HCT116 (cell line): ENCODE results near the gene SLX9. TPM values are rescaled to one million over a fixed set of nuclear protein-coding genes. Genes with fewer than 3 reads are reported as not detected.

ENCODE experiments used
- ATAC-seq: fragments of 200-7000 bp; cut with Tn5 transposase; 2 replicates; pipeline ENCODE4 v1.9.1; 2020; ENCODE audit warnings: mild to moderate bottlenecking, moderate library complexity
- BruUV-seq: library from RNA; stranded (reverse); fragments of 400-500 nt; replicated peaks from 2 replicates; lab custom pipeline; 2021; lab: Mats Ljungman, UMichigan
- CTCF ChIA-PET: fragments of 300-600 bp; sonication (Branson Sonifier 250); formaldehyde crosslinking; loops from one replicate; lab custom pipeline; 2021; ENCODE audit warnings: antibody characterized with exemption; lab: Charles Lee
- POLR2A ChIA-PET: fragments of 300-600, 350-600 bp; sonication (Branson Sonifier 250); formaldehyde crosslinking; loops from one replicate; lab custom pipeline; 2021; ENCODE audit warnings: antibody characterized with exemption; lab: Charles Lee
- RAD21 ChIA-PET, 2 experiments: fragments of 300-600 bp; sonication (Branson Sonifier 250); formaldehyde crosslinking; loops; one replicate each; lab custom pipeline; 2023; ENCODE audit warnings: low total read pairs in 2 of 2; ENCODE audit not compliant: uncharacterized antibody in 2 of 2, unreplicated experiment in 2 of 2, low non-redundant PET in 1 of 2; lab: Charles Lee
- DNase-seq: peaks from one replicate; pipeline ENCODE4 v3.0.0-alpha.2; 2010; ENCODE audit warnings: low read depth, low spot score
- H2AFZ ChIP-seq: fragments of 200-600 bp; shearing (Covaris generic), sonication (generic); 2 replicates; pipeline ENCODE4 v1.6.1; 2017; ENCODE audit warnings: low read depth, mixed run types, mixed read lengths, antibody characterized with exemption, low read length; ENCODE audit not compliant: poor library complexity, severe bottlenecking
- H3K27ac ChIP-seq: 2 replicates; pipeline ENCODE4 v1.5.1; 2012; ENCODE audit warnings: low read depth, low read length
- H3K27me3 ChIP-seq: fragments of 200-600 bp; sonication (generic); 2 replicates; pipeline ENCODE4 v1.6.1; 2016; ENCODE audit warnings: mixed run types, low read length, mixed read lengths; ENCODE audit not compliant: insufficient read depth
- H3K36me3 ChIP-seq, 2 experiments: fragments of 200-500 bp in 1 of 2; fragments of 200-600 bp in 1 of 2; sonication (Bioruptor generic) in 1 of 2; sonication (generic) in 1 of 2; 2 replicates each; pipeline versions ENCODE4 v1.5.1 to v1.6.1; 2014 to 2016; ENCODE audit warnings: low read length in 2 of 2, inconsistent platforms in 1 of 2, mixed read lengths in 1 of 2, mixed run types in 1 of 2; ENCODE audit not compliant: insufficient read depth in 2 of 2, control insufficient read depth in 1 of 2
- H3K4me1 ChIP-seq, 2 experiments: fragments of 200-600 bp in 1 of 2; sonication (generic) in 1 of 2; 2 replicates each; pipeline versions ENCODE4 v1.5.1 to v1.6.1; 2012 to 2017; ENCODE audit warnings: low read length in 2 of 2, inconsistent platforms in 1 of 2, mild to moderate bottlenecking in 1 of 2, mixed read lengths in 1 of 2, mixed run types in 1 of 2, moderate library complexity in 1 of 2; ENCODE audit not compliant: insufficient read depth in 2 of 2, control insufficient read depth in 1 of 2
- H3K4me2 ChIP-seq: fragments of 200-600 bp; sonication (generic); 2 replicates; pipeline ENCODE4 v1.6.1; 2017; ENCODE audit warnings: mixed run types, low read length, mixed read lengths
- H3K4me3 ChIP-seq, 2 experiments: fragments of 200-600 bp in 1 of 2; sonication (generic) in 1 of 2; replicated peaks in 1 of 2; 2 replicates each; pipeline ENCODE4 v1.5.1; 2011 to 2016; ENCODE audit warnings: low read length in 2 of 2, control low read depth in 1 of 2, low read depth in 1 of 2, mild to moderate bottlenecking in 1 of 2, mixed read lengths in 1 of 2, mixed run types in 1 of 2
- H3K79me2 ChIP-seq: fragments of 200-600 bp; sonication (generic); 2 replicates; pipeline ENCODE4 v1.6.1; 2017; ENCODE audit warnings: mild to moderate bottlenecking, mixed run types, low read length, moderate library complexity, mixed read lengths; ENCODE audit not compliant: insufficient read depth
- H3K9ac ChIP-seq: fragments of 200-600 bp; sonication (generic); 2 replicates; pipeline ENCODE4 v1.6.1; 2016; ENCODE audit warnings: low read length, mixed read lengths
- H3K9me2 ChIP-seq: fragments of 200-600 bp; sonication (generic), shearing (Covaris generic); 2 replicates; pipeline ENCODE4 v1.6.1; 2017; ENCODE audit warnings: mixed run types, mild to moderate bottlenecking, moderate library complexity; ENCODE audit not compliant: insufficient read depth
- H3K9me3 ChIP-seq, 2 experiments: fragments of 200-500 bp in 1 of 2; fragments of 200-600 bp in 1 of 2; sonication (Bioruptor generic) in 1 of 2; sonication (generic) in 1 of 2; 2 replicates each; pipeline ENCODE4 v1.6.1; 2014 to 2017; ENCODE audit warnings: low read length in 2 of 2, mixed read lengths in 2 of 2, inconsistent platforms in 1 of 2, low read depth in 1 of 2, mild to moderate bottlenecking in 1 of 2, mixed run types in 1 of 2, moderate library complexity in 1 of 2; ENCODE audit not compliant: control insufficient read depth in 1 of 2, insufficient read depth in 1 of 2
- H4K20me1 ChIP-seq: fragments of 200-600 bp; sonication (generic), shearing (Covaris generic); 2 replicates; pipeline ENCODE4 v1.6.1; 2017; ENCODE audit warnings: mixed run types, mild to moderate bottlenecking, moderate library complexity; ENCODE audit not compliant: insufficient read depth
- CBX3 ChIP-seq: IDR thresholded peaks from 2 replicates; pipeline ENCODE4 v1.6.1; 2012; ENCODE audit warnings: low read depth
- ELF1 ChIP-seq: IDR thresholded peaks from 2 replicates; pipeline ENCODE4 v1.6.1; 2012; ENCODE audit warnings: low read depth, borderline replicate concordance
- EZH2 ChIP-seq: fragments of 200-600 bp; sonication (generic); IDR thresholded peaks from 2 replicates; pipeline ENCODE4 v1.6.1; 2017; ENCODE audit warnings: antibody characterized with exemption, mixed run types
- EZH2phosphoT487 ChIP-seq: fragments of 200-600 bp; IDR thresholded peaks from 2 replicates; pipeline ENCODE4 v1.6.1; 2018; ENCODE audit warnings: antibody characterized with exemption, borderline replicate concordance
- JUND ChIP-seq: IDR thresholded peaks from 2 replicates; pipeline ENCODE4 v1.6.1; 2012
- POLR2AphosphoS5 ChIP-seq: IDR thresholded peaks from 2 replicates; pipeline ENCODE4 v1.6.1; 2011; ENCODE audit warnings: mild to moderate bottlenecking, low read depth, low read length, moderate library complexity
- REST ChIP-seq: IDR thresholded peaks from 2 replicates; pipeline ENCODE4 v1.6.1; 2012; ENCODE audit warnings: low read depth
- ZBTB33 ChIP-seq: IDR thresholded peaks from 2 replicates; pipeline ENCODE4 v1.6.1; 2011; ENCODE audit warnings: mild to moderate bottlenecking, low read length, moderate library complexity; ENCODE audit not compliant: insufficient replicate concordance; ENCODE audit errors: extremely low read depth
- ZNF274 ChIP-seq: fragments of 200-500 bp; sonication (Bioruptor generic); IDR thresholded peaks from 2 replicates; pipeline ENCODE4 v1.6.1; 2014; ENCODE audit warnings: mild to moderate bottlenecking, low read depth, low read length, inconsistent platforms
- intact Hi-C: fragments of 100-400 bp; cut with micrococcal nuclease; formaldehyde crosslinking; loops from 2 replicates; pipeline ENCODE4 v1.10.0; 2022
- total RNA-seq: library from RNA; stranded (reverse); gene quantifications from one replicate; pipeline ENCODE4 v1.2.1, GENCODE V29; 2021; ENCODE audit not compliant: unreplicated experiment

SLX9 gene
- total RNA-seq, 1 experiment from 2014 or later = 61.9 TPM

GRCh38 chr21:44994695-44995342, 55.0 kb downstream of the SLX9 start:
- BruUV-seq = no TSS peak
- Histone ChIP-seq H3K4me2 (no peak overlapping the region), H3K27ac (no peak overlapping the region), H3K4me1 (no peaks in the 10 kb centered on the region), H3K9me2 (no peaks in the 10 kb centered on the region), H2AFZ (no peak overlapping the region), H3K27me3 (no peaks in the 10 kb centered on the region), H3K79me2 (no peaks in the 10 kb centered on the region), H3K9me3 (no peaks in the 10 kb centered on the region), H3K4me3 (no peak overlapping the region), H4K20me1 (no peaks in the 10 kb centered on the region), H3K36me3 (no peaks in the 10 kb centered on the region), H3K9ac (no peak overlapping the region)
- DNase-seq (no peak), ATAC-seq (no peak)
- TF ChIP-seq ZNF274 (no peak), ELF1 (no peak), CBX3 (no peak), EZH2phosphoT487 (no peak), REST (no peak), JUND (no peak), ZBTB33 (no peak), EZH2 (no peak), POLR2AphosphoS5 (no peak)
- intact Hi-C loops = no loop called here
- POLR2A ChIA-PET = no interaction called here
- CTCF ChIA-PET = no interaction called here
- RAD21 ChIA-PET = no interaction called here
